Measurements from ENCODE around the gene TRPT1. TPM values are rescaled to one million over a fixed set of nuclear protein-coding genes. Genes with fewer than 3 reads are reported as not detected.

The TRPT1 gene
- total RNA-seq, 6 donors from 2014 or later, result 27.2 to 69.1 (median 35.2) TPM

DNA sequence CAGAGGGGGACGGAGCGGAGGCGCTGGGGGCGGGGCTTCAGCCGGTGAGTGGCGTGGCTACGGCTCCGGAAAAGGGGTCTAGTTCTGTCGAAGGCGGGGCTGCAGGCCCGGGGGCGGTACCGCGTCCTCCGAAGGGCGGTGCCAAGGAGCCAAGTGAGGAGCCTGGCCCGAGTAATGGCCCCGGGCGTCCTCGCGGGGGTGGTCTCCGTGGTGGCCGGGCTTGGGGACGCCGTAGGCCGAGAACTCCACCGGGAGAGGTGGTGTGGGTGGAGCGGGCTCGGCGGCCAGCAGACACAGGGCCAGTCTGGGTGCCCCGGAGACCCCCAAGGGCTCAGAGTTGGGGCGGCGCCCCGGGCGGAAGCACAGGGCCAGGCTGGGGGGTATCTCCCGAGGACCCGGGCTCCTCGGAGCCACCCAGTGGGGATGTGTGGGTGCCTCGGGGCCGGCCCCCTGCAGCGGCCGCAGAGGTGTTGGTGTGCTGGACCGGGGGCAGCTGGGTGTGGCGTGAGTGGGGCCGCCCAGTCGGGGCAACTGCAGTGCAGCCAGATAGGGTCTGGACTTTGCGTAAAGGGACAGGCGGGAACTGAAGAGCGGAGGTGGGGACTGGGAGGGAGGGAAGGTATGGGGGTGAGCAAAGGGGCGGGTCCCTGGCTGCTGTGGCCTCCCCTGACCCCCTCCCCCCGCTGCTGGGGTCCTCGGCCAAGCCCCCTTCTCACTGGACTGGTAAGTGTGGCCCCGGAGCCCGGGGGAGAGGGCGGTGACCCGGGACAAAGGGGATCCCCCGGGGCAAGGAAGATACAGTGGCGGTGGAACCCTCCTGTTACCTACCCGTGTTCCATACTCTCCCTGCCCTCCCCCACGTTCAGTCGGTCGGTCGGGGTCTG is 15.7 kb upstream of the TRPT1 start:
- 0 to 1% methylated on average over 23 to 43 of the region's 63 CpGs for WGBS, 2 donors

GRCh38 chr11:64241241-64241490 is 15.2 kb upstream of the TRPT1 start:
- H3K4me1 ChIP-seq, result peaks cover 55 to 74% (median 59%) of the 10 kb centered on the region in 4 donors

More for the DNA sequence above, 15.7 kb upstream of the TRPT1 start:
- Histone ChIP-seq H3K4me1 (peaks cover 55 to 73% (median 59%) of the 10 kb centered on the region in 4 donors), H3K27me3 (no peaks in the 10 kb centered on the region), H3K9me3 (no peaks in the 10 kb centered on the region), H3K27ac (peak overlapping the region; percentile 93 to 99 (median 98)), H3K36me3 (peaks cover 0 to 31% (median 18%) of the 10 kb centered on the region in 4 donors), H3K4me3 (peak overlapping the region; percentile 71 to 97 (median 90))
- DNase-seq, result peak in 1 of 2 donors; percentile 55
- peak in 1 of 2 donors; percentile 2 for ATAC-seq (ENCODE audit: low FRiP score in 2 of 2)
- TF ChIP-seq POLR2AphosphoS5 (IDR thresholded peaks at IDR 0.05), result peak; percentile 61 to 75
- TF ChIP-seq EP300 (IDR thresholded peaks at IDR 0.05), result no peak
- TF ChIP-seq, protein P1, sequence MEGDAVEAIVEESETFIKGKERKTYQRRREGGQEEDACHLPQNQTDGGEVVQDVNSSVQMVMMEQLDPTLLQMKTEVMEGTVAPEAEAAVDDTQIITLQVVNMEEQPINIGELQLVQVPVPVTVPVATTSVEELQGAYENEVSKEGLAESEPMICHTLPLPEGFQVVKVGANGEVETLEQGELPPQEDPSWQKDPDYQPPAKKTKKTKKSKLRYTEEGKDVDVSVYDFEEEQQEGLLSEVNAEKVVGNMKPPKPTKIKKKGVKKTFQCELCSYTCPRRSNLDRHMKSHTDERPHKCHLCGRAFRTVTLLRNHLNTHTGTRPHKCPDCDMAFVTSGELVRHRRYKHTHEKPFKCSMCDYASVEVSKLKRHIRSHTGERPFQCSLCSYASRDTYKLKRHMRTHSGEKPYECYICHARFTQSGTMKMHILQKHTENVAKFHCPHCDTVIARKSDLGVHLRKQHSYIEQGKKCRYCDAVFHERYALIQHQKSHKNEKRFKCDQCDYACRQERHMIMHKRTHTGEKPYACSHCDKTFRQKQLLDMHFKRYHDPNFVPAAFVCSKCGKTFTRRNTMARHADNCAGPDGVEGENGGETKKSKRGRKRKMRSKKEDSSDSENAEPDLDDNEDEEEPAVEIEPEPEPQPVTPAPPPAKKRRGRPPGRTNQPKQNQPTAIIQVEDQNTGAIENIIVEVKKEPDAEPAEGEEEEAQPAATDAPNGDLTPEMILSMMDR (IDR thresholded peaks at IDR 0.05), result peak in 3 of 6 experiments; percentile 11 to 38 (median 14)
- TF ChIP-seq POLR2A (IDR thresholded peaks at IDR 0.05), result peak in 3 of 4 donors; percentile 34 to 58 (median 45)

DNA sequence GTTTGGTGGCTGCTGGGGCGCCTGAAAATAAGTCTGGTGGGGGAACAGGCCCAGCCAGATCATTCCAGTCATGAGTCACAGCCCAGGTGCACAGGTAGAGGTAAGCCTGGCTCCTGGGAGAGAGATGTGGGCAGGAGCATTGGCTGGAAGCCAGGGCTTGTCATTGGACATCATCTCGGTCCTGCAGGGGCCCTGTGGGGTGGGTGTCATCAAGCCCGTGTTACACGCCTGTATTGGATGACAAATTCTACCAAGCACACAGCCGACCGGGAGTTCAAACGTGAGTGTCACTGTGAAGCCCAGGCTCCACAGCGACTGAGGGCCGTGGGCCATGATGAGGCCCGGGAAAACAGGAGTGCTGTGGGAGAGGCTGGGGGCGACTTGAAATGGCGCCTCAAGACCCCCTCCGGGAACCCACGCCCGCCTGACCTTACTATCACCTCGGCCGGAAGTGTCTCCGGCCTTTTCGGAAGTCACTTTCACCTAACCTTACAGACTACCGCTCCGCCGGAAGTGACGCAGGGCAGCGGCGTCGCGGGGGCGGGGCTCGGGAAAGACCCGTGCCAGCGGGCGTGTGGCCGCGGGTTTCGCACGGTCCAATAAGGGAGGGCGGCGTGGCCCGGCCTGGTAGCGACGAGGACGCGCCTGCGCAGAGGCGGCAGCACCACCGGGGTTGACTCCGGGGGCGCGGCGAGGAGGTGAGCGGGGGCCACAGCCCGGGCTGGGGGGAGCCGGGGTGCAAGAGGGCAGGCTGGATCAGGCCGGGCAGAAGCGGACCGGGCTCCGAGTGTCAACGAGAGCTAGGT is 14.7 kb upstream of the TRPT1 start, which contains the start of gene FKBP2:
Gene FKBP2 (plus strand): TSS at position 661 of the 806 bp plus-strand sequence. CDS start 1,293 bp downstream, outside the sequence.
- peak; percentile 99 to 100 for DNase-seq
- Histone ChIP-seq H3K9me3 (no peaks in the 10 kb centered on the region), H3K27ac (peak within 1 kb of the TSS; percentile 93 to 99 (median 98)), H3K4me1 (peaks cover 54 to 74% (median 57%) of the 10 kb centered on the region in 4 donors), H3K36me3 (peaks cover 0 to 31% (median 18%) of the 10 kb centered on the region in 4 donors), H3K27me3 (no peaks in the 10 kb centered on the region), H3K4me3 (peak within 1 kb of the TSS; percentile 71 to 97 (median 90))
- WGBS, 2 donors, result 0 to 2% methylated on average over 15 to 55 of the region's 58 CpGs
- TF ChIP-seq, protein P1 (IDR thresholded peaks at IDR 0.05), result peak in 2 of 6 experiments; percentile 8 to 45
- TF ChIP-seq POLR2A (IDR thresholded peaks at IDR 0.05), result peak in 3 of 4 donors; percentile 69 to 92 (median 72)
- TF ChIP-seq POLR2AphosphoS5 (IDR thresholded peaks at IDR 0.05), result peak; percentile 96 to 97
- peak in 2 of 4 donors; percentile 32 to 67 for TF ChIP-seq EP300 (IDR thresholded peaks at IDR 0.05)
- ATAC-seq (ENCODE audit: low FRiP score in 2 of 2), result peak; percentile 89

More at GRCh38 chr11:64241241-64241490, 15.2 kb upstream of the TRPT1 start:
- Histone ChIP-seq H3K27me3 (no peaks in the 10 kb centered on the region), H3K9me3 (no peaks in the 10 kb centered on the region), H3K36me3 (peaks cover 0 to 31% (median 18%) of the 10 kb centered on the region in 4 donors), H3K4me3 (peak overlapping the region; percentile 4 to 92 (median 80)), H3K27ac (peak overlapping the region; percentile 93 to 99 (median 98))
- DNase-seq (peak; percentile 100), ATAC-seq (ENCODE audit: low FRiP score in 2 of 2) (peak; percentile 94 to 96)
- TF ChIP-seq EP300 (IDR thresholded peaks at IDR 0.05) (no peak), POLR2A (IDR thresholded peaks at IDR 0.05) (no peak), POLR2AphosphoS5 (IDR thresholded peaks at IDR 0.05) (no peak)
- TF ChIP-seq, protein P1 (IDR thresholded peaks at IDR 0.05), result no peak
- WGBS, 2 donors, result 1 to 2% methylated on average over 11 to 24 of the region's 24 CpGs

- Histone ChIP-seq H3K27me3 (no peaks in the 10 kb centered on the region), H3K36me3 (peaks cover 0 to 31% (median 18%) of the 10 kb centered on the region in 4 donors), H3K27ac (peak overlapping the region; percentile 93 to 99 (median 98)), H3K9me3 (no peaks in the 10 kb centered on the region), H3K4me3 (peak overlapping the region in 3 of 4 donors; percentile 71 to 92 (median 89)), H3K4me1 (peaks cover 53 to 74% (median 57%) of the 10 kb centered on the region in 4 donors)
- peak in 1 of 2 donors; percentile 54 for TF ChIP-seq POLR2AphosphoS5 (IDR thresholded peaks at IDR 0.05)
- TF ChIP-seq EP300 (IDR thresholded peaks at IDR 0.05), result no peak
- WGBS, 2 donors, result 75 to 88% methylated on average over 11 of the region's 11 CpGs
- no peak for ATAC-seq (ENCODE audit: low FRiP score in 2 of 2)
- peak; percentile 40 to 55 for DNase-seq
Measured at GRCh38 chr11:64239662-64240434, 13.9 kb upstream of the TRPT1 start.
